Vagina (tissue), 2 donors: ENCODE results near the gene DEDD. TPM values are rescaled to one million over a fixed set of nuclear protein-coding genes. Genes with fewer than 3 reads are reported as not detected.

Source experiments
- DNase-seq, 2 donors: peaks; one replicate each; pipeline ENCODE4 v3.0.0-alpha.2; 2017; ENCODE audit errors: extremely low spot score in 2 of 2
- H3K27ac ChIP-seq: fragments of 200-600 bp; sonication (generic); one replicate; pipeline ENCODE4 v1.5.1; 2019
- H3K27me3 ChIP-seq: fragments of 200-600 bp; sonication (generic); one replicate; pipeline ENCODE4 v1.5.1; 2019
- H3K36me3 ChIP-seq, 2 donors: fragments of 200-600 bp; sonication (generic); one replicate each; pipeline ENCODE4 v1.5.1; 2017 to 2019
- H3K4me1 ChIP-seq: fragments of 200-600 bp; sonication (generic); one replicate; pipeline ENCODE4 v1.5.1; 2019
- H3K4me3 ChIP-seq, 2 donors: fragments of 200-600 bp; sonication (generic); 1 replicate in 1 of 2; 2 replicates in 1 of 2; pipeline ENCODE4 v1.5.1; 2016 to 2019
- H3K9me3 ChIP-seq: fragments of 200-600 bp; sonication (generic); one replicate; pipeline ENCODE4 v1.5.1; 2019
- CTCF ChIP-seq, 3 experiments: fragments of 450-650 bp in 2 of 3; fragments of 200-600 bp in 1 of 3; sonication (generic) in 1 of 3; IDR thresholded peaks; one replicate each; pipeline ENCODE4 v1.5.1; 2017 to 2019; ENCODE audit warnings: antibody characterized with exemption in 3 of 3, mild to moderate bottlenecking in 2 of 3, moderate library complexity in 2 of 3
- POLR2A ChIP-seq, 2 donors: fragments of 450-650 bp; IDR thresholded peaks; one replicate each; pipeline ENCODE4 v1.6.1; 2017; ENCODE audit warnings: antibody characterized with exemption in 2 of 2, mild to moderate bottlenecking in 2 of 2, moderate library complexity in 2 of 2
- POLR2AphosphoS5 ChIP-seq, 2 donors: sonication (generic); formaldehyde crosslinking; IDR thresholded peaks; one replicate each; pipeline ENCODE4 v1.9.0; 2017; ENCODE audit warnings: antibody characterized with exemption in 2 of 2, mild to moderate bottlenecking in 2 of 2, low read depth in 1 of 2; ENCODE audit not compliant: insufficient read depth in 1 of 2
- intact Hi-C: fragments of 100-400 bp; cut with DNase I; formaldehyde crosslinking; loops from one replicate; pipeline ENCODE4 v1.15.1; 2023
- total RNA-seq: library from RNA; depleted of rRNA; stranded (reverse); fragments of >200 nt; gene quantifications from one replicate; pipeline ENCODE4 v1.2.3, GENCODE V29; 2016

DEDD gene
- total RNA-seq, 1 donor from 2014 or later = 42.0 TPM

GRCh38 chr1:161158316-161159010 is 26.0 kb upstream of the DEDD start:
- intact Hi-C loops = no loop called here
- Histone ChIP-seq H3K4me1 (peaks cover 47% of the 10 kb centered on the region), H3K27me3 (no peaks in the 10 kb centered on the region), H3K9me3 (no peaks in the 10 kb centered on the region), H3K4me3 (peak overlapping the region; percentile 89 to 98), H3K36me3 (peaks cover 0 to 23% of the 10 kb centered on the region in 2 donors), H3K27ac (peak overlapping the region; percentile 90)
- DNase-seq = no peak
- TF ChIP-seq POLR2A (IDR thresholded peaks at IDR 0.05) = no peak
- TF ChIP-seq CTCF (IDR thresholded peaks at IDR 0.05) = no peak
- no peak for TF ChIP-seq POLR2AphosphoS5 (IDR thresholded peaks at IDR 0.05; ENCODE audit: insufficient read depth in 1 of 2, low read depth in 1 of 2)

DNA sequence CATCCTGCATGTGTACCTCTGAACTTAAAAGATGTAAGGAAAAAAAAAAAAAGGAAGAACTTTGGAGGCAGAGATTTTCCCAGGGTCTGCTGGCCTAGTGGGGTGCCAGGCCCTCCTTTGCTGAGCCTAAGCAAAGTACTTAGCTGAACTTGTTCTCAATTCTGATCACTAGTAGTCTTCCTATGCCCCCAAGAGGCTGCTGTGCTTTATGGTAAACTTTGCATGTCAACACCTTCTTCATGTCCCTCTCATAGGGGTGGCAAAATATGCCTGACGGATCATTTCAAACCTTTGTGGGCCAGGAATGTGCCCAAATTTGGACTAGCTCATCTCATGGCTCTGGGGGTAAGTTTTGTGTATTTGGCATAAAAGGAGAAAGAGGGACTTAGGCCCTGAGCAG is 25.4 kb upstream of the DEDD start:
- Histone ChIP-seq H3K27ac (peak overlapping the region; percentile 90), H3K36me3 (peaks cover 0 to 21% of the 10 kb centered on the region in 2 donors), H3K4me3 (no peak overlapping the region), H3K9me3 (no peaks in the 10 kb centered on the region), H3K4me1 (peaks cover 53% of the 10 kb centered on the region), H3K27me3 (no peaks in the 10 kb centered on the region)
- intact Hi-C loops = no loop called here
- TF ChIP-seq CTCF (IDR thresholded peaks at IDR 0.05) (no peak), POLR2A (IDR thresholded peaks at IDR 0.05) (no peak), POLR2AphosphoS5 (IDR thresholded peaks at IDR 0.05; ENCODE audit: insufficient read depth in 1 of 2, low read depth in 1 of 2) (no peak)
- no peak for DNase-seq

DNA sequence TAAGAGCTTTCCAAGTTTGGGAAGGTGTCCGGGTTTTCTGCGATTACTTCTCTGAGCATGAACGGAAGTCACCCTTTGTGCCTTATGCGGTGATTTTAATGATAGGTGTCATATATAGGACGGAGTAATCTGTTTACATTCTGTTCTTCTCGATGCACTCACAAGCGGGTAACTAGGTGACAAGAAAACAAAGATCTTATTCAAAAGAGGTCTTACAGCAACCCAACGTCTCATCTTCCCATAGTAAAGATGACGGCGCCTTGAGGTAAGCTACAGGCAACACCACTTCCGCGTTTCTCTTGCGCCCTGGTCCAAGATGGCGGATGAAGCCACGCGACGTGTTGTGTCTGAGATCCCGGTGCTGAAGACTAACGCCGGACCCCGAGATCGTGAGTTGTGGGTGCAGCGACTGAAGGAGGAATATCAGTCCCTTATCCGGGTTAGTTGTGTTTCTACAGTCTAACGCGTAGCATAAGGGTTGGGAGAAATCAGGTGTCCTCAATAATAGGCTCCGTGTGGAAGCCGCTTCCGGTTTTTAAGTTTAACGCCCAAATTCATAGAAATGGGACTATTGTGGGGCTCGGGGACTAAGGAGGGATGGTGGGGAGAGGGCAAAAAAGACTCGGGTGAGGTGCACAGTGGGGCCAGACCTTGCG is 21.3 kb upstream of the DEDD start, which contains the start of gene UFC1:
TSS of gene UFC1 (plus strand) at position 297 of the 656 bp plus-strand sequence. CDS start at position 317, 20 bp downstream.
- Histone ChIP-seq H3K4me3 (peak within 1 kb of the TSS; percentile 58 to 91), H3K4me1 (peaks cover 27% of the 10 kb centered on the region), H3K36me3 (peaks cover 0 to 11% of the 10 kb centered on the region in 2 donors), H3K9me3 (no peaks in the 10 kb centered on the region), H3K27ac (peak within 1 kb of the TSS; percentile 89), H3K27me3 (no peaks in the 10 kb centered on the region)
- DNase-seq = no peak
- no peak for TF ChIP-seq CTCF (IDR thresholded peaks at IDR 0.05)
- peak; percentile 80 to 88 for TF ChIP-seq POLR2AphosphoS5 (IDR thresholded peaks at IDR 0.05; ENCODE audit: insufficient read depth in 1 of 2, low read depth in 1 of 2)
- TF ChIP-seq POLR2A (IDR thresholded peaks at IDR 0.05) = no peak
- intact Hi-C loops = no loop called here

GRCh38 chr1:161153176-161153575 is 20.7 kb upstream of the DEDD start:
- H3K4me3 ChIP-seq = peak overlapping the region; percentile 58 to 91
- TF ChIP-seq POLR2AphosphoS5 (IDR thresholded peaks at IDR 0.05; ENCODE audit: insufficient read depth in 1 of 2, low read depth in 1 of 2) = no peak
- no peak for TF ChIP-seq POLR2A (IDR thresholded peaks at IDR 0.05)
- TF ChIP-seq CTCF (IDR thresholded peaks at IDR 0.05) = no peak
- peak overlapping the region; percentile 89 for H3K27ac ChIP-seq
- intact Hi-C loops = no loop called here
- H3K36me3 ChIP-seq = peaks cover 0 to 11% of the 10 kb centered on the region in 2 donors
- no peak for DNase-seq
- no peaks in the 10 kb centered on the region for H3K27me3 ChIP-seq
- no peaks in the 10 kb centered on the region for H3K9me3 ChIP-seq
- H3K4me1 ChIP-seq = peaks cover 22% of the 10 kb centered on the region

DNA sequence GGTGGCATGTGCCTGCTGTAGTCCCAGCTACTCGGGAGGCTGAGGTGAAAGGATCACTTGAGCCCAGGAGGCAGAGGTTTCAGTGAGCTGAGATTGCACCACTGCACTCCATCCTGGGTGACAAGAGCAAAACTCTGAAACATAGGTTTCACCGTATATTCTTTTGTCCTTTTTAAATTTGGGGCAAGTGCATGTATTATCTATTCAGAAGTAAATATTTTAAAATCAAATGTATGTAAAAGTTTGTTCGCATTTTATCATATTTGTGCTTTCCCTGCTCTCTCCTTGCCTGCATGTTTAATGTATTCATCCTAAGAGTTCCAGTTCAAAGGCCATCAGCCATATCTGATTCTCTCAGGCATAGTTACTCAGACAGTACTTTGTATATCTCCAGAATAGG is 13.4 kb upstream of the DEDD start:
- no peak for DNase-seq
- no peaks in the 10 kb centered on the region for H3K9me3 ChIP-seq
- TF ChIP-seq CTCF (IDR thresholded peaks at IDR 0.05) = no peak
- TF ChIP-seq POLR2A (IDR thresholded peaks at IDR 0.05) = no peak
- TF ChIP-seq POLR2AphosphoS5 (IDR thresholded peaks at IDR 0.05; ENCODE audit: insufficient read depth in 1 of 2, low read depth in 1 of 2) = no peak
- no peaks in the 10 kb centered on the region for H3K36me3 ChIP-seq
- no peak overlapping the region for H3K27ac ChIP-seq
- intact Hi-C loops = no loop called here
- H3K4me1 ChIP-seq = no peaks in the 10 kb centered on the region
- H3K4me3 ChIP-seq = no peak overlapping the region
- no peaks in the 10 kb centered on the region for H3K27me3 ChIP-seq
